Keratinocyte (primary cell): ENCODE data around the gene PUM1. TPM values are rescaled to one million over a fixed set of nuclear protein-coding genes. Genes with fewer than 3 reads are reported as not detected.

ENCODE experiments used
- DNase-seq: peaks from one replicate; pipeline ENCODE4 v3.0.0-alpha.2; 2011; ENCODE audit warnings: low read depth, missing footprints, low spot score
- FAIRE-seq: peaks from 2 replicates; lab custom pipeline; 2011; peaks lifted over from hg19 to GRCh38; lab: Jason Lieb, UNC
- H2AFZ ChIP-seq: 2 replicates; pipeline ENCODE4 v1.6.0; 2012; ENCODE audit warnings: low read length, control low read depth, inconsistent platforms; ENCODE audit not compliant: control insufficient read depth
- H3K27ac ChIP-seq: 2 replicates; pipeline ENCODE4 v1.5.1; 2011; ENCODE audit warnings: low read length; ENCODE audit not compliant: control insufficient read depth, insufficient read depth
- H3K27me3 ChIP-seq: 3 replicates; pipeline ENCODE4 v1.6.0; 2011; ENCODE audit warnings: low read length; ENCODE audit not compliant: control insufficient read depth, insufficient read depth; ENCODE audit errors: extremely low read depth
- H3K36me3 ChIP-seq, 2 experiments: 2 replicates in 1 of 2; 3 replicates in 1 of 2; pipeline ENCODE4 v1.5.1; 2011; ENCODE audit warnings: low read length in 2 of 2, mild to moderate bottlenecking in 1 of 2; ENCODE audit not compliant: control insufficient read depth in 2 of 2, insufficient read depth in 2 of 2; ENCODE audit errors: extremely low read depth in 1 of 2
- H3K4me1 ChIP-seq: 3 replicates; pipeline ENCODE4 v1.5.1; 2011; ENCODE audit warnings: low read length; ENCODE audit not compliant: control insufficient read depth, insufficient read depth; ENCODE audit errors: extremely low read depth
- H3K4me2 ChIP-seq: 3 replicates; pipeline ENCODE4 v1.6.0; 2011; ENCODE audit warnings: low read depth, low read length; ENCODE audit not compliant: control insufficient read depth, insufficient read depth; ENCODE audit errors: extremely low read depth
- H3K4me3 ChIP-seq, 3 experiments: fragments of 200-600 bp in 1 of 3; sonication (generic) in 1 of 3; 2 replicates in 2 of 3; 3 replicates in 1 of 3; pipeline ENCODE4 v1.5.1; 2011 to 2016; ENCODE audit warnings: low read length in 3 of 3, mild to moderate bottlenecking in 3 of 3, control low read depth in 2 of 3, inconsistent platforms in 1 of 3, low read depth in 1 of 3, mixed read lengths in 1 of 3, mixed run types in 1 of 3, moderate library complexity in 1 of 3; ENCODE audit not compliant: control insufficient read depth in 2 of 3, insufficient read depth in 2 of 3; ENCODE audit errors: extremely low read depth in 1 of 3
- H3K79me2 ChIP-seq: 2 replicates; pipeline ENCODE4 v1.6.0; 2012; ENCODE audit warnings: low read length; ENCODE audit not compliant: control insufficient read depth, insufficient read depth
- H3K9ac ChIP-seq: 3 replicates; pipeline ENCODE4 v1.6.0; 2011; ENCODE audit warnings: low read length; ENCODE audit not compliant: control insufficient read depth, insufficient read depth; ENCODE audit errors: extremely low read depth
- H3K9me1 ChIP-seq: 3 replicates; pipeline ENCODE4 v1.6.0; 2011; ENCODE audit warnings: low read length; ENCODE audit not compliant: control insufficient read depth, insufficient read depth; ENCODE audit errors: extremely low read depth
- H3K9me3 ChIP-seq: 2 replicates; pipeline ENCODE4 v1.5.1; 2012; ENCODE audit warnings: low read depth, low read length; ENCODE audit not compliant: control insufficient read depth
- H4K20me1 ChIP-seq: 3 replicates; pipeline ENCODE4 v1.6.0; 2011; ENCODE audit warnings: low read length; ENCODE audit not compliant: control insufficient read depth, insufficient read depth; ENCODE audit errors: extremely low read depth
- EZH2 ChIP-seq: IDR thresholded peaks from one replicate; pipeline ENCODE4 v1.6.1; 2012; ENCODE audit warnings: inconsistent platforms, mild to moderate bottlenecking, low read length, moderate library complexity
- dilution Hi-C: fragments of 300-500 bp; cut with MboI; formaldehyde crosslinking; loops from one replicate; pipeline ENCODE4 v1.7.0; 2020; ENCODE audit warnings: low sequenced_read_pairs; ENCODE audit not compliant: extremely low pct_ligation_motif_present
- polyA plus RNA-seq, 5 experiments: library from polyadenylated mRNA; depleted of rRNA in 3 of 5; stranded (reverse) in 3 of 5; stranded (forward) in 1 of 5; unstranded in 1 of 5; fragments of >200 nt; gene quantifications; 1 replicate in 1 of 5; 2 replicates in 3 of 5; 3 replicates in 1 of 5; pipeline versions ENCODE4 v1.2.1 to v1.2.3, GENCODE V29; 2011 to 2012; ENCODE audit warnings: missing spikeins in 2 of 5, low read depth in 1 of 5, low replicate concordance in 1 of 5
- TF ChIP-seq, protein P1 (sequence below), 3 experiments: IDR thresholded peaks in 1 of 3; conservative IDR thresholded peaks in 1 of 3; optimal IDR thresholded peaks in 1 of 3; 2 replicates in 2 of 3; 3 replicates in 1 of 3; pipeline versions ENCODE3 to v1.5.1; 2011; ENCODE audit warnings: low read length in 3 of 3, mild to moderate bottlenecking in 3 of 3, moderate library complexity in 2 of 3, control low read depth in 1 of 3, inconsistent platforms in 1 of 3; ENCODE audit not compliant: insufficient read depth in 2 of 3; ENCODE audit errors: extremely low read depth in 1 of 3

Gene PUM1
- polyA plus RNA-seq, 1 donor (not counting 4 experiments of a cell fraction or from before 2014, with no cell fraction given), result 68.6 TPM

DNA sequence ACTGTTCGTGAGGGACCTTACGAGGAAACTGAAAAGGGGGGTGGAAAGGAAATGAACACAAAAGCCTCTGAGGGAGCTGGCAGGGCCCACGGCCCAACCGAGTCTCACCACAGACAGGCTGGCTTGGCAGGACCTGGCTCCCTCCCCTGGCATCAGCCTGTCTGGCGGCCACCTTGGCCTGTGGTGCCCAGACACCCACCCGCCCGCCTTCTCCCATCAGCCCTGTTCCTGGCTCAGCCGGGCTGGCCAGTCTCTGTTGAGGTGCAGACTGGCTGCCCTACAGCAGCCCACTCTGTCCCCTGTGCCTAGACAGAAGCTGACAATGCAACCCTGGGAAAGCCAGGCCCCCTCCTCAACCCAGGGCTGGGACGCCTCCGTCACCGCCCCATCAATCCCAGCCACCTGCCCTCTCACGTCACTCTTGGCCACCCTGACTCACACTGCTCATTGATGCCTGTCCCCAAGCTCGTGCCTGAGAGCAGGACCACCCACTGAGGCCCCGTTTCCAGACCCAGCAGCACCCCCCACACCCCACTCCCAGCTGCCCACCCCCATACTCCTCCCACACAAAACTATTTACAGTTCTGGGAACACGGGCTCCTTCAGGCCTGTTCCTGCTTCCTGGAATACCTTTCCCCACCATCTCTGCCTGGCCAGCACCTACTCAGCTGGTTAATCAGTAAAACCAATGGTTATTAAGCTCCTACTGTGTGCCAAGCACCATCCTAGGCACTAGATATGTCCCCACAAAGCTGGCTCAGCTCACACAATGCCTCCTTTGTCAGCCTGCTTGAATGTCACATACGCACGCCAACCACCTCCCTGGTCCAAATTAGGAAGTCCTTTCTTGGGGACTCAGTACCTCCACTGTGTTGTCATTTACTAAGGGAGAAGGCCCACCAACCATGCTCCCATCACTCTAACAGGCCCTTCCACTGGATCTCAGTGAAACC lies 179.7 kb downstream of the PUM1 start:
- Histone ChIP-seq H3K27ac (no peak overlapping the region), H3K4me1 (no peaks in the 10 kb centered on the region), H3K79me2 (no peaks in the 10 kb centered on the region), H3K9me1 (no peaks in the 10 kb centered on the region), H4K20me1 (peaks cover 4% of the 10 kb centered on the region), H3K9ac (no peak overlapping the region), H3K27me3 (no peaks in the 10 kb centered on the region), H3K4me3 (no peak overlapping the region), H2AFZ (no peak overlapping the region), H3K36me3 (no peaks in the 10 kb centered on the region), H3K9me3 (no peaks in the 10 kb centered on the region), H3K4me2 (no peak overlapping the region)
- TF ChIP-seq, protein P1, sequence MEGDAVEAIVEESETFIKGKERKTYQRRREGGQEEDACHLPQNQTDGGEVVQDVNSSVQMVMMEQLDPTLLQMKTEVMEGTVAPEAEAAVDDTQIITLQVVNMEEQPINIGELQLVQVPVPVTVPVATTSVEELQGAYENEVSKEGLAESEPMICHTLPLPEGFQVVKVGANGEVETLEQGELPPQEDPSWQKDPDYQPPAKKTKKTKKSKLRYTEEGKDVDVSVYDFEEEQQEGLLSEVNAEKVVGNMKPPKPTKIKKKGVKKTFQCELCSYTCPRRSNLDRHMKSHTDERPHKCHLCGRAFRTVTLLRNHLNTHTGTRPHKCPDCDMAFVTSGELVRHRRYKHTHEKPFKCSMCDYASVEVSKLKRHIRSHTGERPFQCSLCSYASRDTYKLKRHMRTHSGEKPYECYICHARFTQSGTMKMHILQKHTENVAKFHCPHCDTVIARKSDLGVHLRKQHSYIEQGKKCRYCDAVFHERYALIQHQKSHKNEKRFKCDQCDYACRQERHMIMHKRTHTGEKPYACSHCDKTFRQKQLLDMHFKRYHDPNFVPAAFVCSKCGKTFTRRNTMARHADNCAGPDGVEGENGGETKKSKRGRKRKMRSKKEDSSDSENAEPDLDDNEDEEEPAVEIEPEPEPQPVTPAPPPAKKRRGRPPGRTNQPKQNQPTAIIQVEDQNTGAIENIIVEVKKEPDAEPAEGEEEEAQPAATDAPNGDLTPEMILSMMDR (optimal IDR thresholded peaks at IDR 0.05 in 1 of 3, IDR thresholded peaks at IDR 0.05 in 1 of 3, conservative IDR thresholded peaks at IDR 0.05 in 1 of 3; ENCODE audit: extremely low read depth in 1 of 3, insufficient read depth in 2 of 3, low read length in 3 of 3), result no peak
- no peak for TF ChIP-seq EZH2
- FAIRE-seq, result no peak
- dilution Hi-C loops, result no loop called here
- DNase-seq, result no peak

DNA sequence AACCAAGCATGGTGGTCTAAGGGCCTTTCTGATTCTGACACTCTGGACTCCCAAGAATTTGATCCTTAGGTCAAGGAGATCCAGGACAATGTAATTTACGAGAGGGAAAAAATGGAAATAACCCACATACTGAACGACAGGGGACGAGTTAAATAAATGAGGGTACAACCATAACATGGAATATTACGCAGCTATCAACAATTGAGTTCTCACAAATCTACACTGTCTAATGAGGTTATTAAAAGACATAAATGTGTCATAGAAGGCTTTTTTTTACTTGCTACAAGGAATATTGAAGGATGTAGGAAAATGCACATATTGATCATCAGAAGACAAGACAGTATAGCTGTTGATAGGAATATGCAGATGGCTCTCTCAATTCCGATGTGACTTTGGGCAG lies 180.8 kb downstream of the PUM1 start:
- H3K9ac ChIP-seq, result no peak overlapping the region
- no peak overlapping the region for H2AFZ ChIP-seq
- no peak overlapping the region for H3K27ac ChIP-seq
- no peak overlapping the region for H3K4me2 ChIP-seq
- no peaks in the 10 kb centered on the region for H3K79me2 ChIP-seq
- H3K4me3 ChIP-seq, result no peak overlapping the region
- H3K9me3 ChIP-seq, result no peaks in the 10 kb centered on the region
- no peaks in the 10 kb centered on the region for H3K36me3 ChIP-seq
- no peaks in the 10 kb centered on the region for H3K9me1 ChIP-seq
- TF ChIP-seq EZH2, result no peak
- TF ChIP-seq, protein P1 (optimal IDR thresholded peaks at IDR 0.05 in 1 of 3, IDR thresholded peaks at IDR 0.05 in 1 of 3, conservative IDR thresholded peaks at IDR 0.05 in 1 of 3; ENCODE audit: extremely low read depth in 1 of 3, insufficient read depth in 2 of 3, low read length in 3 of 3), result no peak
- H3K4me1 ChIP-seq, result peaks cover 1% of the 10 kb centered on the region
- no peak for DNase-seq
- peaks cover 4% of the 10 kb centered on the region for H4K20me1 ChIP-seq
- dilution Hi-C loops, result no loop called here
- H3K27me3 ChIP-seq, result no peaks in the 10 kb centered on the region
- FAIRE-seq, result no peak
